OCI-LY3 (cell line): Measurements from ENCODE around the gene AATF.

Experiments used
- H2AFZ ChIP-seq: fragments of 200-600, 300-600 bp; shearing (Covaris generic); 2 replicates; pipeline ENCODE4 v1.6.0; 2014; ENCODE audit warnings: antibody characterized with exemption, low read depth, low read length
- H3K27ac ChIP-seq: fragments of 200-600, 300-600 bp; sonication (generic); 2 replicates; pipeline ENCODE4 v1.5.1; 2014; ENCODE audit warnings: mild to moderate bottlenecking, low read length, moderate library complexity, mixed read lengths
- H3K27me3 ChIP-seq: fragments of 200-600, 300-600 bp; sonication (generic); 2 replicates; pipeline ENCODE4 v1.6.1; 2014; ENCODE audit warnings: low read depth, low read length, mixed read lengths
- H3K36me3 ChIP-seq: fragments of 200-600, 300-600 bp; sonication (generic); replicated peaks from 2 replicates; pipeline ENCODE3; 2014; ENCODE audit warnings: low read depth, low read length, mixed read lengths
- H3K4me1 ChIP-seq: fragments of 300-600, 200-600 bp; sonication (generic); 2 replicates; pipeline ENCODE4 v1.6.1; 2014; ENCODE audit warnings: low read length, mixed read lengths
- H3K4me2 ChIP-seq: fragments of 200-600, 300-600 bp; sonication (generic); 2 replicates; pipeline ENCODE4 v1.6.1; 2014; ENCODE audit warnings: low read length, mixed read lengths
- H3K4me3 ChIP-seq: fragments of 300-600, 200-600 bp; sonication (generic); 2 replicates; pipeline ENCODE4 v1.5.1; 2014; ENCODE audit warnings: antibody characterized with exemption, mild to moderate bottlenecking, low read length, moderate library complexity
- H3K79me2 ChIP-seq: fragments of 300-600, 200-600 bp; shearing (Covaris generic); 2 replicates; pipeline ENCODE4 v1.6.1; 2014; ENCODE audit warnings: mild to moderate bottlenecking, low read length, mixed read lengths
- H3K9ac ChIP-seq: fragments of 300-600, 200-600 bp; shearing (Covaris generic); 2 replicates; pipeline ENCODE4 v1.6.0; 2014; ENCODE audit warnings: mild to moderate bottlenecking, low read length, moderate library complexity
- H3K9me3 ChIP-seq: fragments of 200-600, 300-600 bp; shearing (Covaris generic); 2 replicates; pipeline ENCODE4 v1.6.1; 2014; ENCODE audit warnings: low read length, mixed read lengths; ENCODE audit not compliant: insufficient read depth
- H4K20me1 ChIP-seq: fragments of 200-600, 300-600 bp; sonication (generic); 2 replicates; pipeline ENCODE4 v1.6.1; 2016; ENCODE audit warnings: low read length, mixed read lengths; ENCODE audit not compliant: insufficient read depth
- EZH2phosphoT487 ChIP-seq: fragments of 200-600 bp; shearing (Covaris generic); IDR thresholded peaks from 2 replicates; pipeline ENCODE4 v1.6.1; 2018; ENCODE audit warnings: antibody characterized with exemption, mixed run types, low read depth
- TF ChIP-seq, protein P1 (sequence below): fragments of 200-600, 300-600 bp; sonication (generic); IDR thresholded peaks from 2 replicates; pipeline ENCODE4 v1.5.1; 2014; ENCODE audit warnings: antibody characterized with exemption, low read length, low read depth

The AATF gene

DNA sequence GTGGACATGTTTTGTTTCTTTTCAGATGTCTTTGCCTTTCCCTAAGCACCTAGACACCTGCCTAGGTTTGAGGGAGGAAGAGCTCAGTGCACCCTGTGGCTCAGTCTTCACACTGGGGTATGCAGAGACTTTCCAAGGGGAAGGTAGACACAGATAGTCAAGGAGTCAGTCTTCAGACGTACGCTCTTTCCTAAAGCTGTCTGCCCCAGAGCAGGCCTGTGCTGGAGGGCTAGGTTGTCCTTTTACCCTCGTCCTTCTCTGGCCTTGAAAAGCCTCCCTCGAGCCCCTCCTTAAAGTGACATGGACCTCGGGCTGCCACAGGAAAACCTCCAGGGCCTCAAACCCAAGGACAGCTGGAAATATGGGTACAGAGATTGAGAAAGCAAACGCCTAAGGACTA, 103.7 kb downstream of the AATF start:
- TF ChIP-seq, protein P1, sequence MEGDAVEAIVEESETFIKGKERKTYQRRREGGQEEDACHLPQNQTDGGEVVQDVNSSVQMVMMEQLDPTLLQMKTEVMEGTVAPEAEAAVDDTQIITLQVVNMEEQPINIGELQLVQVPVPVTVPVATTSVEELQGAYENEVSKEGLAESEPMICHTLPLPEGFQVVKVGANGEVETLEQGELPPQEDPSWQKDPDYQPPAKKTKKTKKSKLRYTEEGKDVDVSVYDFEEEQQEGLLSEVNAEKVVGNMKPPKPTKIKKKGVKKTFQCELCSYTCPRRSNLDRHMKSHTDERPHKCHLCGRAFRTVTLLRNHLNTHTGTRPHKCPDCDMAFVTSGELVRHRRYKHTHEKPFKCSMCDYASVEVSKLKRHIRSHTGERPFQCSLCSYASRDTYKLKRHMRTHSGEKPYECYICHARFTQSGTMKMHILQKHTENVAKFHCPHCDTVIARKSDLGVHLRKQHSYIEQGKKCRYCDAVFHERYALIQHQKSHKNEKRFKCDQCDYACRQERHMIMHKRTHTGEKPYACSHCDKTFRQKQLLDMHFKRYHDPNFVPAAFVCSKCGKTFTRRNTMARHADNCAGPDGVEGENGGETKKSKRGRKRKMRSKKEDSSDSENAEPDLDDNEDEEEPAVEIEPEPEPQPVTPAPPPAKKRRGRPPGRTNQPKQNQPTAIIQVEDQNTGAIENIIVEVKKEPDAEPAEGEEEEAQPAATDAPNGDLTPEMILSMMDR, result no peak
- TF ChIP-seq EZH2phosphoT487, result no peak
- peaks cover 5% of the 10 kb centered on the region; the same call in 1 of the 2 replicates for H4K20me1 ChIP-seq
- no peaks in the 10 kb centered on the region for H3K9me3 ChIP-seq
- peaks cover 22% of the 10 kb centered on the region for H3K36me3 ChIP-seq
- H3K4me3 ChIP-seq, result no peak overlapping the region
- no peaks in the 10 kb centered on the region for H3K27me3 ChIP-seq
- no peaks in the 10 kb centered on the region for H3K79me2 ChIP-seq
- no peak overlapping the region for H3K9ac ChIP-seq
- H3K4me1 ChIP-seq, result peaks cover 1% of the 10 kb centered on the region; the same call in 1 of the 2 replicates
- H2AFZ ChIP-seq, result no peak overlapping the region
- H3K4me2 ChIP-seq, result no peak overlapping the region
- no peak overlapping the region for H3K27ac ChIP-seq

DNA sequence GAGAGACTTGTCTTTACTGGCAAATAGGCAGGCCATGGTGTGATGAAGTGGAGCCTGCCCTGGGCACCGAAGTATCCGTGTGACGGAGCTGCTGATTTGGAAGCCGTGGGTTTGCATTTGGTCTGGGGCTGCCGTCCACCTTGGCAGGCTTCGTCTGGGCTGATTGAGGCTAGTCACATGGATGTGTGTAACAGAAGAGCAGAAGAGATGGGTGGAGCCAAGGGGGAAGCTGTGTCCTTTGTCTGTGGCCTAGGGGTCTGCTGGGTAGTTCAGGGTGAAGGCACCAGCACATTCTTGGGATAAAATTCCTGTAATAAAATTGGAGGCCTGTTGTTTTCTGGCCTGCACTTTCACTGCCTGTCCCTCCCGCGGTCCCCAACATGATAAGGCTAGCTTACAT, 106.1 kb downstream of the AATF start:
- Histone ChIP-seq H3K4me2 (no peak overlapping the region), H3K4me3 (no peak overlapping the region), H4K20me1 (peaks cover 5% of the 10 kb centered on the region; the same call in 1 of the 2 replicates), H3K27me3 (no peaks in the 10 kb centered on the region), H3K4me1 (no peaks in the 10 kb centered on the region), H3K9ac (no peak overlapping the region), H2AFZ (no peak overlapping the region), H3K36me3 (peaks cover 19% of the 10 kb centered on the region), H3K9me3 (no peaks in the 10 kb centered on the region), H3K79me2 (no peaks in the 10 kb centered on the region), H3K27ac (no peak overlapping the region)
- TF ChIP-seq, protein P1, result no peak
- TF ChIP-seq EZH2phosphoT487, result no peak

DNA sequence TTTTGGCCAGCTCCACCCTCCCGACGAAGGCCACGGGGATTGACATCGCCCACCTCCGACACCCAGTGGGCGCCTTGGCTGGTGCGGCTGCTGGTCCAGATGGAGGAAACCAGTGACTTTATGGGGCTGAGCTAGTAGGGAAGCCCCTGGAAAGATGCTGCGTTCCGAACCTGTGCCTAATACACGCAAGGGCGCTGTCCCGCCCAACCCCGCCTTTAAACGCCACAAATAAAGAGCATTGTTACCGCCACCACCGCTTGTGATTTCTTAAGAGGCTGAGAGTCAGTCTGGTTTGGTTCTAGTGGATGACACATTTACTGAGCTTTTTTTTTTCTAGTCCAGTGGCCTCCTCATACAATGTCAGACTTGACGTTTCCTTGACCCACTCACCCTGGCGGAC, 107.9 kb downstream of the AATF start:
- no peaks in the 10 kb centered on the region for H3K9me3 ChIP-seq
- no peak overlapping the region for H3K4me3 ChIP-seq
- no peak overlapping the region for H3K4me2 ChIP-seq
- no peaks in the 10 kb centered on the region for H3K4me1 ChIP-seq
- TF ChIP-seq, protein P1, result no peak
- no peak for TF ChIP-seq EZH2phosphoT487
- no peak overlapping the region for H2AFZ ChIP-seq
- H3K27me3 ChIP-seq, result no peaks in the 10 kb centered on the region
- H3K36me3 ChIP-seq, result peaks cover 12% of the 10 kb centered on the region
- no peaks in the 10 kb centered on the region for H3K79me2 ChIP-seq
- H4K20me1 ChIP-seq, result peaks cover 5% of the 10 kb centered on the region; the same call in 1 of the 2 replicates
- H3K9ac ChIP-seq, result no peak overlapping the region
- H3K27ac ChIP-seq, result no peak overlapping the region

DNA sequence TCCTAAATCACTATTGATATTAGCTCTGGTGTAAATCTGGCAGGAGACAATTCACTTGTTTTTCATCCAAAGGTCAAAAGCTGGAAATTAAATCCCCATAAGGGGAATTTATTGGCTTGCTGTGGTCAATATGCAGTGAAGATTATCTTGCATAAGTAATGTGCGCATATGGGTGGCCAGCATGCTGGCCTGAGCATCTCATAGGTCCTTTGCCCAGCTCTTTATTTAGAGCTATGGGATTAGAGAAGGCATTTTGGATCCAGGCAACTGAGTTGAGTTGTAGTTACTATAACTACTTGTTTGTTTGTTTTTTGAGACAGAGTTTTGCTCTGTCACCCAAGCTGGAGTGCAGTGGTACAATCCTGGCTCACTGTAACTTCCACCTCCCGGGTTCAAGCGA, 110.7 kb downstream of the AATF start:
- H3K36me3 ChIP-seq, result peaks cover 8% of the 10 kb centered on the region
- TF ChIP-seq, protein P1, result no peak
- TF ChIP-seq EZH2phosphoT487, result no peak
- H3K9me3 ChIP-seq, result no peaks in the 10 kb centered on the region
- no peak overlapping the region for H3K9ac ChIP-seq
- H2AFZ ChIP-seq, result no peak overlapping the region
- H3K27me3 ChIP-seq, result no peaks in the 10 kb centered on the region
- peaks cover 5% of the 10 kb centered on the region; the same call in 1 of the 2 replicates for H4K20me1 ChIP-seq
- no peaks in the 10 kb centered on the region for H3K4me1 ChIP-seq
- no peak overlapping the region for H3K4me2 ChIP-seq
- H3K79me2 ChIP-seq, result no peaks in the 10 kb centered on the region
- no peak overlapping the region for H3K4me3 ChIP-seq
- H3K27ac ChIP-seq, result no peak overlapping the region
